Astrocyte (in vitro differentiated cells and primary cell): ENCODE results near the gene DDB1. TPM values are rescaled to one million over a fixed set of nuclear protein-coding genes. Genes with fewer than 3 reads are reported as not detected.
A peak's percentile ranks its signal among the peaks of the same experiment; 100 is the strongest.

ENCODE experiments used
- DNase-seq: peaks from one replicate; pipeline ENCODE4 v3.0.0-alpha.2; 2010; ENCODE audit warnings: low read depth
- FAIRE-seq: peaks from 2 replicates; lab custom pipeline; 2011; peaks lifted over from hg19 to GRCh38; lab: Jason Lieb, UNC
- H2AFZ ChIP-seq: 2 replicates; pipeline ENCODE4 v1.6.0; 2012; ENCODE audit warnings: low read depth, low read length, inconsistent platforms
- H3K27ac ChIP-seq: 2 replicates; pipeline ENCODE4 v1.5.1; 2011; ENCODE audit warnings: low read depth, low read length, inconsistent platforms
- H3K27me3 ChIP-seq: 2 replicates; pipeline ENCODE4 v1.6.0; 2011; ENCODE audit warnings: low read length, inconsistent platforms; ENCODE audit not compliant: insufficient read depth
- H3K36me3 ChIP-seq: 2 replicates; pipeline ENCODE4 v1.5.1; 2011; ENCODE audit warnings: low read length, inconsistent platforms; ENCODE audit not compliant: insufficient read depth
- H3K4me1 ChIP-seq: 2 replicates; pipeline ENCODE4 v1.5.1; 2011; ENCODE audit warnings: low read length, inconsistent platforms; ENCODE audit not compliant: insufficient read depth
- H3K4me2 ChIP-seq: 2 replicates; pipeline ENCODE4 v1.6.0; 2012; ENCODE audit warnings: low read length, inconsistent platforms
- H3K4me3 ChIP-seq: 2 replicates; pipeline ENCODE4 v1.5.1; 2011; ENCODE audit warnings: low read depth, mild to moderate bottlenecking, low read length, inconsistent platforms; ENCODE audit not compliant: insufficient read depth
- H3K79me2 ChIP-seq: 2 replicates; pipeline ENCODE4 v1.6.0; 2012; ENCODE audit warnings: mild to moderate bottlenecking, low read length, inconsistent platforms; ENCODE audit not compliant: insufficient read depth
- H3K9ac ChIP-seq: 2 replicates; pipeline ENCODE4 v1.6.0; 2012; ENCODE audit warnings: mild to moderate bottlenecking, low read length, inconsistent platforms
- H3K9me3 ChIP-seq: 2 replicates; pipeline ENCODE4 v1.5.1; 2012; ENCODE audit warnings: low read depth, mild to moderate bottlenecking, low read length, inconsistent platforms; ENCODE audit not compliant: insufficient read depth
- H4K20me1 ChIP-seq: 2 replicates; pipeline ENCODE4 v1.6.0; 2012; ENCODE audit warnings: low read length, inconsistent platforms; ENCODE audit not compliant: insufficient read depth
- H3K27ac Mint-ChIP-seq: one replicate; pipeline ENCODE4 v1.8.0; 2021; ENCODE audit warnings: mild to moderate bottlenecking, mixed read lengths; ENCODE audit not compliant: unreplicated experiment
- H3K27me3 Mint-ChIP-seq: one replicate; pipeline ENCODE4 v1.8.0; 2021; ENCODE audit warnings: low read depth, mixed read lengths; ENCODE audit not compliant: unreplicated experiment
- H3K36me3 Mint-ChIP-seq: one replicate; pipeline ENCODE4 v1.8.0; 2021; ENCODE audit warnings: low read depth, mixed read lengths; ENCODE audit not compliant: unreplicated experiment
- H3K4me1 Mint-ChIP-seq: one replicate; pipeline ENCODE4 v1.8.0; 2021; ENCODE audit warnings: low read depth, mixed read lengths; ENCODE audit not compliant: unreplicated experiment
- H3K4me3 Mint-ChIP-seq: one replicate; pipeline ENCODE4 v1.8.0; 2021; ENCODE audit warnings: mild to moderate bottlenecking, moderate library complexity, mixed read lengths; ENCODE audit not compliant: unreplicated experiment
- H3K9me3 Mint-ChIP-seq: one replicate; pipeline ENCODE4 v1.8.0; 2021; ENCODE audit warnings: mild to moderate bottlenecking, mixed read lengths; ENCODE audit not compliant: unreplicated experiment
- EZH2 ChIP-seq: IDR thresholded peaks from 2 replicates; pipeline ENCODE4 v1.6.1; 2012; ENCODE audit warnings: mild to moderate bottlenecking, low read length, inconsistent platforms; ENCODE audit not compliant: insufficient read depth
- total RNA-seq: library from RNA; stranded (reverse); gene quantifications from 2 replicates; pipeline ENCODE4 v1.2.1, GENCODE V29; 2021
- TF ChIP-seq, protein P1 (sequence below): IDR thresholded peaks from 2 replicates; pipeline ENCODE4 v1.5.1; 2011; ENCODE audit warnings: low read depth, mild to moderate bottlenecking, inconsistent platforms, low read length, moderate library complexity; ENCODE audit not compliant: insufficient read depth

DDB1 gene
- total RNA-seq, 1 donor from 2014 or later, result 251 TPM

- Mint-ChIP-seq H3K36me3 (peaks cover 12% of the 10 kb centered on the region), H3K4me3 (no peak overlapping the region), H3K27me3 (no peaks in the 10 kb centered on the region), H3K27ac (peak overlapping the region; percentile 73), H3K9me3 (no peaks in the 10 kb centered on the region), H3K4me1 (peaks cover 46% of the 10 kb centered on the region)
- DNase-seq, result no peak
- H3K9me3 ChIP-seq, result no peaks in the 10 kb centered on the region
- no peak overlapping the region for H3K9ac ChIP-seq
- no peak for FAIRE-seq
- H3K27ac ChIP-seq, result no peak overlapping the region
- no peaks in the 10 kb centered on the region for H3K27me3 ChIP-seq
- peaks cover 81% of the 10 kb centered on the region for H3K79me2 ChIP-seq
- peaks cover 42% of the 10 kb centered on the region for H3K36me3 ChIP-seq
- H3K4me3 ChIP-seq, result no peak overlapping the region
- H3K4me1 ChIP-seq, result peaks cover 22% of the 10 kb centered on the region
- no peak overlapping the region for H3K4me2 ChIP-seq
- TF ChIP-seq EZH2, result no peak
- H4K20me1 ChIP-seq, result peaks cover 85% of the 10 kb centered on the region
- H2AFZ ChIP-seq, result no peak overlapping the region
Measured at GRCh38 chr11:61328351-61328750, 4.6 kb downstream of the DDB1 start.

DNA sequence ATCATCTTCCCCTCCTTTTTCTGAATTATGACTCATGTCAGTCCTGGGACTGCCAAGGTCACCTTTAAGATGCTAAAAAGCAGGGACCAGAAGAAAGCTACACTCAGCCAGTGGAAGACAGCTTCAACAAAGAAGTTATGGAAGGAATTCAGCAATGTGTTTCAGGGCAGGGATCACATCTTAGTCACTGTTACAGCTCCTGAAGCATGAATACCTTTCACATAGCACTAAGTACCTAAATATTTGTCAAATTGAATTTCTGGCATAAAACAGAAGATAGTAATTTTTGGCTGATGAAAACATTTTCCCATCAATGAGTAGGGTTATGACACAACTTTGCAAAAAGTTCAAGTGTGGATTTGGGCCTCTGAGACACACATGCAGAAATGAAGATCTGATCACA, 5.2 kb downstream of the DDB1 start:
- H4K20me1 ChIP-seq, result peaks cover 91% of the 10 kb centered on the region
- H3K9me3 Mint-ChIP-seq, result no peaks in the 10 kb centered on the region
- H3K9ac ChIP-seq, result peak overlapping the region; percentile 6
- H3K4me1 ChIP-seq, result peaks cover 21% of the 10 kb centered on the region
- FAIRE-seq (peak; percentile 5), DNase-seq (peak; percentile 66)
- H3K79me2 ChIP-seq, result peaks cover 75% of the 10 kb centered on the region
- H2AFZ ChIP-seq, result no peak overlapping the region
- peaks cover 46% of the 10 kb centered on the region for H3K4me1 Mint-ChIP-seq
- H3K4me3 ChIP-seq, result no peak overlapping the region
- no peaks in the 10 kb centered on the region for H3K27me3 ChIP-seq
- H3K27ac ChIP-seq, result peak overlapping the region; percentile 40
- H3K27me3 Mint-ChIP-seq, result no peaks in the 10 kb centered on the region
- H3K36me3 Mint-ChIP-seq, result peaks cover 16% of the 10 kb centered on the region
- no peak overlapping the region for H3K27ac Mint-ChIP-seq
- no peak for TF ChIP-seq EZH2
- TF ChIP-seq, protein P1, sequence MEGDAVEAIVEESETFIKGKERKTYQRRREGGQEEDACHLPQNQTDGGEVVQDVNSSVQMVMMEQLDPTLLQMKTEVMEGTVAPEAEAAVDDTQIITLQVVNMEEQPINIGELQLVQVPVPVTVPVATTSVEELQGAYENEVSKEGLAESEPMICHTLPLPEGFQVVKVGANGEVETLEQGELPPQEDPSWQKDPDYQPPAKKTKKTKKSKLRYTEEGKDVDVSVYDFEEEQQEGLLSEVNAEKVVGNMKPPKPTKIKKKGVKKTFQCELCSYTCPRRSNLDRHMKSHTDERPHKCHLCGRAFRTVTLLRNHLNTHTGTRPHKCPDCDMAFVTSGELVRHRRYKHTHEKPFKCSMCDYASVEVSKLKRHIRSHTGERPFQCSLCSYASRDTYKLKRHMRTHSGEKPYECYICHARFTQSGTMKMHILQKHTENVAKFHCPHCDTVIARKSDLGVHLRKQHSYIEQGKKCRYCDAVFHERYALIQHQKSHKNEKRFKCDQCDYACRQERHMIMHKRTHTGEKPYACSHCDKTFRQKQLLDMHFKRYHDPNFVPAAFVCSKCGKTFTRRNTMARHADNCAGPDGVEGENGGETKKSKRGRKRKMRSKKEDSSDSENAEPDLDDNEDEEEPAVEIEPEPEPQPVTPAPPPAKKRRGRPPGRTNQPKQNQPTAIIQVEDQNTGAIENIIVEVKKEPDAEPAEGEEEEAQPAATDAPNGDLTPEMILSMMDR, result no peak
- no peaks in the 10 kb centered on the region for H3K9me3 ChIP-seq
- H3K4me3 Mint-ChIP-seq, result no peak overlapping the region
- H3K4me2 ChIP-seq, result peak overlapping the region; percentile 11
- H3K36me3 ChIP-seq, result peaks cover 49% of the 10 kb centered on the region

DNA sequence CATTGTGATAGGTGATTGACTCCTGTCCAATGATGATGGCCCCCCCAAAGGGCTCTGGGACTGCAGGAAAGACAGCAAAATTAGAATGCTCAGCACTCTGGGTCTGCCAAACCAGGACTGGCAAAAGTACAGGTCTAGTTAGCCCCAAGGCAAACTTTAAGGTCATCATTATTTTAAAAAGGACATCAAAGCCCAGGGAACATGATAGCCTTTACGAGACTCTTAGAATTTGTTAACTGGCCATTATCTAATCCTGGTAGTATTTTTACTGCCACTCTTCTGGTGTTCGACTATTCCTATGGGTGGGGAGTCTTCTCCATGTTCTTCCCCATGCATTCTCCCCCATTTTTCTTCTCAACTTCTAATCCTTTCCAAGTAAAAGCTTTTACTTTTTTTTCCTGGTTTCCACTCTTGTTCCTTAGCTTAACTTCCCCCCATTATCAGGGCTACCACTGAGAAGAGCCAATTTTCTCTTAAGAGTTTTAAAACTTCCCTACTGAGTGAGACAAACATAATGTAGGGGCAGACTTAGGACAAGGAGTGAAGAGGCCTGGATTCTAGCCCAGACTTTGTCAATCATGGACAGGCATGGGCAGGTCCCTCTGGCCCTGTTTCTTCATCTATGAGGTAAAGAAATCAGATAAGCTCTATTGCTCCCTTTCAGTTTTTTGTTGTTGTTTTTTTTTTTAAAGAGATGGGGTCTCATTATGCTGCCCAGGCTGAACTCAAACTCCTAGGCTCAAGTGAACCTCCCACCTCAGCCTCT, 7.1 kb downstream of the DDB1 start:
- peaks cover 91% of the 10 kb centered on the region for H4K20me1 ChIP-seq
- TF ChIP-seq, protein P1, result no peak
- no peak for TF ChIP-seq EZH2

More for the DNA sequence above, 7.1 kb downstream of the DDB1 start:
- H3K36me3 ChIP-seq, result peaks cover 67% of the 10 kb centered on the region
- no peak overlapping the region for H3K4me2 ChIP-seq
- Mint-ChIP-seq H3K27me3 (no peaks in the 10 kb centered on the region), H3K9me3 (no peaks in the 10 kb centered on the region), H3K4me3 (no peak overlapping the region), H3K36me3 (peaks cover 19% of the 10 kb centered on the region), H3K4me1 (peaks cover 30% of the 10 kb centered on the region), H3K27ac (peak overlapping the region; percentile 12)
- no peaks in the 10 kb centered on the region for H3K9me3 ChIP-seq
- H2AFZ ChIP-seq, result no peak overlapping the region
- H3K4me1 ChIP-seq, result peaks cover 8% of the 10 kb centered on the region
- no peak overlapping the region for H3K27ac ChIP-seq
- H3K9ac ChIP-seq, result peak overlapping the region; percentile 7
- FAIRE-seq, result no peak
- peaks cover 56% of the 10 kb centered on the region for H3K79me2 ChIP-seq
- H3K27me3 ChIP-seq, result no peaks in the 10 kb centered on the region
- DNase-seq, result peak; percentile 16
- no peak overlapping the region for H3K4me3 ChIP-seq
